CD8-positive, alpha-beta memory T cell (primary cell): ENCODE measurements around the gene OMA1. TPM values are rescaled to one million over a fixed set of nuclear protein-coding genes. Genes with fewer than 3 reads are reported as not detected.
A peak's percentile ranks its signal among the peaks of the same experiment; 100 is the strongest.

Source experiments
- CTCF ChIA-PET: fragments of 350-600 bp; sonication (Branson Sonifier 250); formaldehyde crosslinking; loops from one replicate; lab custom pipeline; 2021; ENCODE audit warnings: antibody characterized with exemption; lab: Charles Lee
- POLR2A ChIA-PET: fragments of 350-600 bp; sonication (Branson Sonifier 250); formaldehyde crosslinking; loops from one replicate; lab custom pipeline; 2021; ENCODE audit warnings: antibody characterized with exemption; lab: Charles Lee
- DNase-seq, 5 donors: peaks; one replicate each; pipeline versions ENCODE4 v3.0.0 to v3.0.0-alpha.2; 2020 to 2022; ENCODE audit warnings: mixed read lengths in 1 of 5
- H3K27ac ChIP-seq: one replicate; pipeline ENCODE4 v1.7.0; 2013; ENCODE audit warnings: low read depth, mild to moderate bottlenecking, low read length, moderate library complexity
- H3K27me3 ChIP-seq: 2 replicates; pipeline ENCODE4 v1.7.0; 2013; ENCODE audit warnings: low read length, mild to moderate bottlenecking; ENCODE audit not compliant: insufficient read depth, poor library complexity, severe bottlenecking
- H3K36me3 ChIP-seq: 2 replicates; pipeline ENCODE4 v1.7.0; 2013; ENCODE audit warnings: mild to moderate bottlenecking, low read length, moderate library complexity; ENCODE audit not compliant: insufficient read depth
- H3K4me1 ChIP-seq: 2 replicates; pipeline ENCODE4 v1.7.0; 2013; ENCODE audit warnings: mild to moderate bottlenecking, low read length, moderate library complexity; ENCODE audit not compliant: insufficient read depth
- H3K4me3 ChIP-seq: 2 replicates; pipeline ENCODE4 v1.7.0; 2013; ENCODE audit warnings: mild to moderate bottlenecking, low read length
- H3K9me3 ChIP-seq: 2 replicates; pipeline ENCODE4 v1.7.0; 2013; ENCODE audit warnings: mild to moderate bottlenecking, low read length
- H3K27ac Mint-ChIP-seq, 8 donors: one replicate each; pipeline ENCODE4 v1.8.0; 2020 to 2021; ENCODE audit warnings: mixed read lengths in 8 of 8, mild to moderate bottlenecking in 6 of 8, inconsistent platforms in 3 of 8, moderate library complexity in 3 of 8
- H3K27me3 Mint-ChIP-seq, 2 donors: one replicate each; pipeline ENCODE4 v1.8.0; 2020 to 2021; ENCODE audit warnings: mixed read lengths in 2 of 2, mild to moderate bottlenecking in 1 of 2, moderate library complexity in 1 of 2
- H3K36me3 Mint-ChIP-seq, 3 donors: one replicate each; pipeline ENCODE4 v1.8.0; 2020 to 2021; ENCODE audit warnings: mixed read lengths in 3 of 3, inconsistent platforms in 1 of 3, mild to moderate bottlenecking in 1 of 3
- H3K4me1 Mint-ChIP-seq, 3 donors: one replicate each; pipeline ENCODE4 v1.8.0; 2020 to 2021; ENCODE audit warnings: mixed read lengths in 3 of 3, inconsistent platforms in 1 of 3, mild to moderate bottlenecking in 1 of 3
- H3K4me3 Mint-ChIP-seq, 7 donors: one replicate each; pipeline ENCODE4 v1.8.0; 2020 to 2021; ENCODE audit warnings: mixed read lengths in 7 of 7, mild to moderate bottlenecking in 6 of 7, moderate library complexity in 4 of 7, inconsistent platforms in 2 of 7
- H3K9me3 Mint-ChIP-seq, 5 donors: one replicate each; pipeline ENCODE4 v1.8.0; 2020 to 2022; ENCODE audit warnings: mixed read lengths in 5 of 5, mild to moderate bottlenecking in 3 of 5, moderate library complexity in 2 of 5, inconsistent platforms in 1 of 5
- polyA plus RNA-seq: library from polyadenylated mRNA; unstranded; fragments of 300-500 nt; fragmentation: Illumina TruSeq; gene quantifications from one replicate; pipeline ENCODE4 v1.2.3, GENCODE V29; 2021
- total RNA-seq, 2 experiments: library from RNA; stranded (reverse); gene quantifications; one replicate each; pipeline ENCODE4 v1.2.3, GENCODE V29; 2021

OMA1 gene
- total and polyA plus RNA-seq, 3 experiments from 2014 or later: 15.9 to 40.5 (median 17.6) TPM

DNA sequence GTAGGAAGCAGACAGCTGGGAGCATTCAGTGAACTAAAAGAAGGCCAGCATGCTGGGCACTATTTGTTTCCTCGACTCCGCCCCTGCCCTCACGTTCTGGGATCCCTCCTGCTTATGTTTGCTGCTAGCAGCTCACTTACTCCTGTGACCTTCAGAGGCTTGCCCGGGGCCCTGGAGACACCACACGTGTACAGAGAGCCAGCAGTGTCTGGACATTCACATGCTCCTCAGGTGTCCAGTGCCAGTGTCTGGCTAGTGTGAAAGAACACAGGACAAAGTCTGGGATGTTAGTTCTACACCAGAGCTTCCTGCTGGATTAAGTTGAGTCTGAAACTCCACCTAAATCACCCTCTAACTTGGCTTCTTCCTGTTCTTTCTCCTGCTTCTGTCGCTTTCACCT is 108.1 kb downstream of the OMA1 start:
- Mint-ChIP-seq H3K27ac (no peak overlapping the region), H3K4me3 (no peak overlapping the region), H3K27me3 (no peaks in the 10 kb centered on the region), H3K4me1 (peaks cover 0 to 2% (median 0%) of the 10 kb centered on the region in 3 donors), H3K36me3 (peaks cover 0 to 13% (median 9%) of the 10 kb centered on the region in 3 donors), H3K9me3 (no peaks in the 10 kb centered on the region)
- ChIA-PET POLR2A (no interaction called here), CTCF (no interaction called here)
- H3K27ac ChIP-seq: no peak overlapping the region
- no peaks in the 10 kb centered on the region for H3K9me3 ChIP-seq
- no peaks in the 10 kb centered on the region for H3K27me3 ChIP-seq
- H3K4me3 ChIP-seq: no peak overlapping the region
- no peaks in the 10 kb centered on the region for H3K36me3 ChIP-seq
- H3K4me1 ChIP-seq: no peaks in the 10 kb centered on the region
- DNase-seq: no peak

GRCh38 chr1:58437623-58438022 is 108.9 kb downstream of the OMA1 start:
- Histone ChIP-seq H3K4me1 (no peaks in the 10 kb centered on the region), H3K27me3 (no peaks in the 10 kb centered on the region), H3K36me3 (no peaks in the 10 kb centered on the region), H3K4me3 (no peak overlapping the region), H3K9me3 (no peaks in the 10 kb centered on the region), H3K27ac (no peak overlapping the region)
- ChIA-PET CTCF (no interaction called here), POLR2A (no interaction called here)
- H3K27me3 Mint-ChIP-seq: no peaks in the 10 kb centered on the region
- H3K27ac Mint-ChIP-seq: peak overlapping the region in 1 of 8 donors; percentile 31
- no peak for DNase-seq
- no peak overlapping the region for H3K4me3 Mint-ChIP-seq
- peaks cover 0 to 13% (median 3%) of the 10 kb centered on the region in 3 donors for H3K36me3 Mint-ChIP-seq
- H3K4me1 Mint-ChIP-seq: peaks cover 0 to 2% (median 0%) of the 10 kb centered on the region in 3 donors
- no peaks in the 10 kb centered on the region for H3K9me3 Mint-ChIP-seq

- Mint-ChIP-seq H3K27me3 (no peaks in the 10 kb centered on the region), H3K4me3 (no peak overlapping the region), H3K36me3 (peaks cover 0 to 13% (median 3%) of the 10 kb centered on the region in 3 donors), H3K9me3 (no peaks in the 10 kb centered on the region), H3K4me1 (peaks cover 0 to 2% (median 0%) of the 10 kb centered on the region in 3 donors), H3K27ac (no peak overlapping the region)
- Histone ChIP-seq H3K27ac (no peak overlapping the region), H3K27me3 (no peaks in the 10 kb centered on the region), H3K36me3 (no peaks in the 10 kb centered on the region), H3K9me3 (no peaks in the 10 kb centered on the region), H3K4me1 (no peaks in the 10 kb centered on the region), H3K4me3 (no peak overlapping the region)
- ChIA-PET POLR2A (no interaction called here), CTCF (no interaction called here)
- DNase-seq: no peak
These were observed 109.8 kb downstream of the OMA1 start for GRCh38 chr1:58436615-58437297.

DNA sequence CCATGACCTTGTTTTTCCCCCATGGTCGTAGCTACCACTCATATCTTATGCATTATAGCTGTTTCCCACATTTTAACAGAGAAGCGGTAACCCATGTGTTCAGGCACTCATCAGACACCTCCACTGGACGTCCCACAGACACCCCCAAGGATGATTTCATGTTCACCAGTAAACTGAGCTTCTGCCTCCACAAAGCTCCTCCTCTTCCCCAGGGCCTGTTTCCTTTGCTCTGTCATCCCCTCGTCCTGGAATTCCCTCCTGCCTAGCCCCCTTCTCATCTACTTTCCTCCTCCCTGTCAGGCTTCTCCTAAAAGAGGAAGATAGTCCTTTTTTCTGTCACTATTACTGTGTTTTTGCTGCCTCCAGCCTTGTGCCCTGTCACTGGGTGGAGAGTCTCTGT is 111.2 kb downstream of the OMA1 start:
- H3K27me3 ChIP-seq: no peaks in the 10 kb centered on the region
- H3K4me1 ChIP-seq: no peaks in the 10 kb centered on the region
- POLR2A ChIA-PET: no interaction called here
- no peak overlapping the region for H3K27ac ChIP-seq
- no peak overlapping the region for H3K4me3 ChIP-seq
- no peak overlapping the region for H3K27ac Mint-ChIP-seq
- H3K4me1 Mint-ChIP-seq: no peaks in the 10 kb centered on the region
- H3K9me3 ChIP-seq: no peaks in the 10 kb centered on the region
- CTCF ChIA-PET: no interaction called here
- no peak overlapping the region for H3K4me3 Mint-ChIP-seq
- peaks cover under 1 to 7% (median 1%) of the 10 kb centered on the region in 3 donors for H3K36me3 Mint-ChIP-seq
- H3K36me3 ChIP-seq: no peaks in the 10 kb centered on the region
- no peaks in the 10 kb centered on the region for H3K9me3 Mint-ChIP-seq
- DNase-seq: no peak
- no peaks in the 10 kb centered on the region for H3K27me3 Mint-ChIP-seq

GRCh38 chr1:58434607-58435006 is 111.9 kb downstream of the OMA1 start:
- ChIA-PET CTCF (no interaction called here), POLR2A (no interaction called here)
- H3K9me3 Mint-ChIP-seq: no peaks in the 10 kb centered on the region
- peaks cover 1 to 8% (median 6%) of the 10 kb centered on the region in 3 donors for H3K36me3 Mint-ChIP-seq
- no peaks in the 10 kb centered on the region for H3K4me1 ChIP-seq
- no peaks in the 10 kb centered on the region for H3K9me3 ChIP-seq
- no peak overlapping the region for H3K27ac ChIP-seq
- H3K4me3 ChIP-seq: no peak overlapping the region
- no peaks in the 10 kb centered on the region for H3K4me1 Mint-ChIP-seq
- no peak overlapping the region for H3K4me3 Mint-ChIP-seq
- no peaks in the 10 kb centered on the region for H3K27me3 ChIP-seq
- H3K27ac Mint-ChIP-seq: no peak overlapping the region
- no peaks in the 10 kb centered on the region for H3K27me3 Mint-ChIP-seq
- no peaks in the 10 kb centered on the region for H3K36me3 ChIP-seq
- DNase-seq: no peak

DNA sequence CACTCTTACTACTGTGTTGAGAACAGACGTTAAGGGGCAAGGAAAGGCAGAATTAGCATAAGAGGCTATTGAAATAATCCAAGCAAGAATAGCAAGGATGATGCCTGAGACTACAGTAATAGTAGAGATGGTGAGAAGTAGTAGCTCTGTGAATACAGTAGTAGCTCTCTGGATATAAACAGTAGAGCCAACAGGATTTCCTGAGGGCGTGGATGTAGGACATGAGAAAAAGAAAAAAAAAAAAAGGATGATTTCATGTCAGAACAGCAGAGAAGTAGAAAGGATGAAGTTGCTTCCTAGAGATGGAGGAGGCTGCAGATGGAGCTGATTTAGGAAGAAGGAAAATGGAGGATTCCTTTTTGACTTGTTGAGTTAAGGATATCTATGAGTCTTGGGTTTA is 112.3 kb downstream of the OMA1 start:
- no peak for DNase-seq
- Mint-ChIP-seq H3K36me3 (peaks cover 1 to 11% (median 7%) of the 10 kb centered on the region in 3 donors), H3K9me3 (no peaks in the 10 kb centered on the region), H3K4me3 (no peak overlapping the region), H3K27me3 (no peaks in the 10 kb centered on the region), H3K4me1 (no peaks in the 10 kb centered on the region), H3K27ac (no peak overlapping the region)
- H3K27ac ChIP-seq: no peak overlapping the region
- ChIA-PET POLR2A (no interaction called here), CTCF (no interaction called here)
- H3K4me3 ChIP-seq: no peak overlapping the region
- no peaks in the 10 kb centered on the region for H3K4me1 ChIP-seq
- H3K9me3 ChIP-seq: no peaks in the 10 kb centered on the region
- H3K36me3 ChIP-seq: no peaks in the 10 kb centered on the region
- no peaks in the 10 kb centered on the region for H3K27me3 ChIP-seq

DNA sequence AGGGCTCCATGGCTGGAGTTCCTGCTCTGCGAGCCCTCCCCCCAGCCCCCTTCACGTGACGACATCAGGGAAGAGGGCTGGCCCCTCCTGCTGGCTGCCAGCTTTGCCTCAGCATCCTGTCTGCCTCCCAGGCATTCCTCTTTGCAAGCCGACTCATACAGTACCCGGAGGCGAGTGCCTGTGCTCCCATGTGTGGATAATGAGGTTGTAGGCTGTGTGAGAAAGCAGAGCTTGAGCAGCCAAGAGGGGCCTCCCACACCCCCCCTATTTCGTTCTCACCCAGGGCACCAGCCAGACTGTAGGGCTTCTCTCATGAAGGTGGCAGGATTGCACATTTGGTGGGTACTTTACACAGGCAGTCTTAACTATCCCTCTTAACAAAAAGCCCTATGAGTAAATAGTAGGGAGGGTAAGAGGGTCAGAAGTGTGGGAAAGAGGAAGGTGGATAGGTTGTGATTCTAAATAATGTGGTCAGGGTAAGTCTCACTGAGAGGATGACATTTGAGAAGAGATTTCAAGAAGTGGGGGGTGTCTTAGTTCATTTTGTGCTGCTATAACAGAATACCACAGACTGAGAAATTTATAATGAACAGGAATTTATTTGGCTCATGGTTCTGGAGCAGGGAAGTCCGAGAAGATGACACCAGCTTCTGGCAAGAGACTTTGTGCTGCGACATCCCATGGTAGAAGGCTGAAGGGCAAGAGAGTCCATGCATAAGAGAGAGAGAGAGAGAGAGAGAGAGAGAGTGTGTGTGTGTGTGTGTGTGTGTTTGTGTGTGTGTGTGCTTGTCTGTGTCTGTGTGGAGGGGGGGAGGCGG is 113.5 kb downstream of the OMA1 start:
- Mint-ChIP-seq H3K4me3 (no peak overlapping the region), H3K36me3 (peaks cover 1 to 17% (median 6%) of the 10 kb centered on the region in 3 donors), H3K4me1 (no peaks in the 10 kb centered on the region), H3K9me3 (no peaks in the 10 kb centered on the region), H3K27me3 (no peaks in the 10 kb centered on the region), H3K27ac (no peak overlapping the region)
- H3K36me3 ChIP-seq: no peaks in the 10 kb centered on the region
- no peaks in the 10 kb centered on the region for H3K27me3 ChIP-seq
- no peaks in the 10 kb centered on the region for H3K9me3 ChIP-seq
- CTCF ChIA-PET: no interaction called here
- DNase-seq: no peak
- H3K4me1 ChIP-seq: no peaks in the 10 kb centered on the region
- H3K27ac ChIP-seq: no peak overlapping the region
- no peak overlapping the region for H3K4me3 ChIP-seq
- POLR2A ChIA-PET: no interaction called here

DNA sequence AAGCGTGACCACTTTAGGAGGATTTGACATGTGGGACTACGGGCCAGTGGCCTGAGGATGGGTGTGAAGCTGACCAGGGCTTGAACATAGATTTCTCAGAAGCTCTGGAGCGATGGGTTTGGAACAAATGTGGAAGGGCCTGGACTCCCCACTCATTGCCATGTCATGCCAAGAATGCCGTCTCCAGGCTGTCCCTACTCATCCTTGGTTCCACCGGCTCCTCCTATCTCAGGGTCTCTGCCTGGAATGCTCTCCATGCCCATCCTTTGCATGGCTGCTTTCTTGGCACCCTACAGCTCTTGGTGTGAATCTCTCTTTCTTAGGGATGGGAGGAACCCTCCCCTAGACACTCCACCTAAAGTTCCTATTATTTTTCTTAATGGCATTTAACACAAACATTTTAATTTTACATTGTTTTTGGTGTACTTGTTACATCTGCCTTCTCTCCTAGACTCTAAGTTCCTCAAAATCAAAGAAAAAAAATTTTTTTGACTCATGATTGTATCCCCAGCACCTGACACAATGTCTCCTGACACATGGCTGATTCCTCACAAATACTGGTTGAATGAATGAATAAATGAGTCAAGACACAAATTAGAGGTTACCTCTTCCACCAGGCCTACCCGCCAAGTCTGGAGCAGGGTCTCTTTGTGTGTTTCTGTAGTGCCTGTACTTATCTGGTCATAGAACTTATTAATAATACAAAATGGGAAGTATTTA is 114.5 kb downstream of the OMA1 start:
- ChIA-PET POLR2A (no interaction called here), CTCF (no interaction called here)
- H3K27ac Mint-ChIP-seq: no peak overlapping the region
- H3K27me3 ChIP-seq: no peaks in the 10 kb centered on the region
- H3K4me1 Mint-ChIP-seq: no peaks in the 10 kb centered on the region
- no peak for DNase-seq
- H3K4me1 ChIP-seq: no peaks in the 10 kb centered on the region
- no peaks in the 10 kb centered on the region for H3K27me3 Mint-ChIP-seq
- no peaks in the 10 kb centered on the region for H3K36me3 ChIP-seq
- no peaks in the 10 kb centered on the region for H3K9me3 Mint-ChIP-seq
- H3K36me3 Mint-ChIP-seq: peaks cover 1 to 25% (median 10%) of the 10 kb centered on the region in 3 donors
- no peak overlapping the region for H3K27ac ChIP-seq
- no peak overlapping the region for H3K4me3 ChIP-seq
- no peak overlapping the region for H3K4me3 Mint-ChIP-seq
- H3K9me3 ChIP-seq: no peaks in the 10 kb centered on the region
